ENCODE data around the gene RCOR2. TPM values are rescaled to one million over a fixed set of nuclear protein-coding genes. Genes with fewer than 3 reads are reported as not detected.

RCOR2 gene
- total RNA-seq (ENCODE audit: low replicate concordance), result 0.70 and 4.5 TPM in 2 replicates

DNA sequence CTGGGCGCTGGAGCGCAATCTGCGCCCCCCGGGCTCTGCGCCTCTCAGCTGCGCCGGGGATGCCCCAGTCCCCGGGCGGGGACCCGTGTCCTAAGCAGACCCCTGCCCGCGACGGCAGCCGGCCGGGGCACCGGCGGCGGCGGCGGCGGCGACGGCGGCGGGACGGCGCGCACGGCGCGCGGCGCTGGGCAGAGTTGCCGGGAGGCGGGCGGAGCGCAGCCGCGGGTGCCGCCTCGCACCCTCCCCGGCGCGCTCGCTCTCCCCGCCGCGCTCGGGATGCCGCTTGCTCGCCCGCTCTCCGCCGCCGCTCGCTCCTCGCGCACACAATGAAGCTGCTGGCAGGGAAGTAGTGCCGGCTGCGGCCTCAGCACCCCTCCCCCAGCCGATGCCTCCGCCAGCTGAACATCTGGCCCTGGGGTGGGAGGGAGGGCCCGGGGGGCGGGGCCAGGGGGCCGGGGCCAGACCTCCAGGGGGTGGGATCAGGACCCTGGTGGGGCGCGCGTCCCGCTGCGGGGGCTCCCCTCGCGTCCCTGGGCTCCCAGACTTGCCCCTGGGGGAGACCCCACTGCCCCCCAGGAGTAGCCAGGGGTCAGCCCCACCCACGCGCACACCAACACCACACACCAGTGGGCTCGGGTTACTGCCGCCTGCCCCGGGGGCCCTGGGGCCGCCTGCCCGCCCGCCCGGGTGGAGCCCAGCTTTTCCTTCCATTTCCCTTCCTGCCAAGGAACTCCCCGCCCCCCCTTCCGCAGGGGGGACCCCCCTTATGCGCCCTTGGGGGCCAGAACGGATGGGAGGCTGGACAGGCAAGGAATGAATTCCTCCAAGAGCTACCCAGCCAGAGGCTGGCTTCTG lies at the start of gene RCOR2:
Gene RCOR2, minus strand, starts transcription at position 328 of the 855 bp plus-strand sequence. CDS start 708 bp downstream, outside the sequence.

DNA sequence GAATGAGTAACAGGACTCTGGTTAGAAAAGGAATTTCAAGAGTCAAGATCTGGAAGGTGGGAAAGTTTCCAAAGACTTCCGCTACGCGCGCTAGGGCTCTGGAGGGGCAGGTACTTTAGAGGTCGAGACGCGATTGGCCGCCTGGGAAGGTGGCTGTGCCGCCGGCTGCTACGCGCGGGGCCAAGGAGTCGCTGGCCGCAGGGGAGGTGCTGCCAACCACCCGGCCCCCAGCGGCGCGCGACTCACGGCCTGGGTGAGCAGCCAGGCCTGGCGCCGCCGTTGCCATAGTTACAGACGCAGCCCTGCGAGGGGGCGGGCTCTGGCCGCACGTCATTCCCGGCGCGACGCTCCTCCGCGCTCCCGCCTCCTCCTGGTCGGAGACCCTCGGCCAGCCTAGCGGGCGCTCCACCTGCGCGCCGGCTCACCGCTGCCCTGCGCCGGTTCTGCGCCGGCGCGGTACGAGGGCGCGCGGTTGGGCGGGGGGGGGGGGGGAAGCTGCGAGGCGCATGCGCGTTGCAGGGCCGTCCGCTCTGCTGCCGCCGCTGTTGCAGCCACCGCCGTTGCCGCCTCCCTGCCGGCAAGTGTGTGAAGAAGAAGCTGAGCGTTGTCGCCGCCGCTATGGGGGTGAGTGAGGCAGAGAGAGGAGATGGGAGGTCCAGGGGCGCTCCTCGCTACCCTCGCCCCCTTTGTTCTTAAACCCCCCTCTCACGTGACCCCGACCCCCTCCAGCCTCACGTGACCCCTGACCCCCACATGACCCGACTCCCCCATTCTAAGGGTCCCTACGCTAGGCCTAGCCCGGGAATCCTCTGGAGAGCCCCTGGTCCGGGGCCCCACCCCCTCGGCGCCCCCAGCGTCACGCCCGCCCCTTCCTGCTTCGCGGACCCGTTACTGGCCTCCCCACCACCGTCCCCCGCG lies 21.8 kb upstream of the RCOR2 start, which contains the start of gene NAA40:
Gene NAA40, plus strand, starts transcription at position 524 of the 918 bp plus-strand sequence. Its CDS starts 95 bp downstream, at position 619.

Other genes starting within 250 kb of the RCOR2 start
- 57.1 and 70.7 TPM in 2 replicates for gene ATL3, start 245.8 kb downstream of the RCOR2 start, total RNA-seq (ENCODE audit: low replicate concordance)
- gene RTN3, start 235.7 kb downstream of the RCOR2 start, total RNA-seq (ENCODE audit: low replicate concordance), result 24.1 and 35.3 TPM in 2 replicates
- gene ZFTA, start 148.4 kb downstream of the RCOR2 start, total RNA-seq (ENCODE audit: low replicate concordance), result 10.0 and 17.2 TPM in 2 replicates
- gene SPINDOC, start 103.7 kb downstream of the RCOR2 start, total RNA-seq (ENCODE audit: low replicate concordance), result 6.7 and 12.0 TPM in 2 replicates
- gene MARK2, start 78.1 kb downstream of the RCOR2 start, total RNA-seq (ENCODE audit: low replicate concordance), result 2.0 and 6.4 TPM in 2 replicates
- 9.3 and 13.5 TPM in 2 replicates for gene NAA40, start 21.8 kb upstream of the RCOR2 start, total RNA-seq (ENCODE audit: low replicate concordance)
- 198 and 548 TPM in 2 replicates for gene COX8A, start 57.5 kb upstream of the RCOR2 start, total RNA-seq (ENCODE audit: low replicate concordance)
- gene OTUB1, start 69.3 kb upstream of the RCOR2 start, total RNA-seq (ENCODE audit: low replicate concordance), result 59.2 and 63.1 TPM in 2 replicates
- under 0.01 TPM in 1 of 2 replicates, not detected in the other for gene FLRT1, start 118.8 kb upstream of the RCOR2 start, total RNA-seq (ENCODE audit: low replicate concordance)
- 24.5 and 25.4 TPM in 2 replicates for gene MACROD1, start 248.9 kb upstream of the RCOR2 start, total RNA-seq (ENCODE audit: low replicate concordance)